HL-60 (cell line): ENCODE results near the gene RBM18.

Experiments
- DNase-seq, 2 experiments: peaks; one replicate each; pipeline ENCODE4 v3.0.0-alpha.2; 2010 to 2020; ENCODE audit warnings: low read depth in 1 of 2, low spot score in 1 of 2
- H3K27ac ChIP-seq: fragments of 250-450 bp; sonication (Bioruptor Pico); replicated peaks from 2 replicates; pipeline ENCODE4 v1.5.1; 2020; ENCODE audit warnings: mild to moderate bottlenecking, moderate library complexity
- H3K27me3 ChIP-seq: fragments of 250-450 bp; sonication (Bioruptor Pico); 2 replicates; pipeline ENCODE4 v1.5.1; 2021; ENCODE audit warnings: mild to moderate bottlenecking, moderate library complexity; ENCODE audit not compliant: insufficient read depth, poor library complexity, severe bottlenecking
- H3K4me3 ChIP-seq: replicated peaks from 2 replicates; pipeline ENCODE4 v1.5.1; 2011; ENCODE audit warnings: mild to moderate bottlenecking, control low read depth, low read length; ENCODE audit not compliant: insufficient read depth
- GABPA ChIP-seq: IDR thresholded peaks from 2 replicates; pipeline ENCODE4 v1.6.1; 2012; ENCODE audit warnings: low read depth
- POLR2AphosphoS5 ChIP-seq: IDR thresholded peaks from 2 replicates; pipeline ENCODE4 v1.6.1; 2012; ENCODE audit warnings: low read depth
- SPI1 ChIP-seq: IDR thresholded peaks from 2 replicates; pipeline ENCODE4 v1.6.1; 2012; ENCODE audit warnings: low read depth, mild to moderate bottlenecking, borderline replicate concordance
- TF ChIP-seq, protein P1 (sequence below): IDR thresholded peaks from one replicate; pipeline ENCODE4 v1.5.1; 2011; ENCODE audit warnings: low read length, control low read depth, inconsistent platforms; ENCODE audit not compliant: insufficient read depth
- TF ChIP-seq, protein P2 (sequence below): IDR thresholded peaks from 2 replicates; pipeline ENCODE4 v1.6.1; 2012; ENCODE audit warnings: low read depth; ENCODE audit not compliant: insufficient replicate concordance

Gene RBM18

DNA sequence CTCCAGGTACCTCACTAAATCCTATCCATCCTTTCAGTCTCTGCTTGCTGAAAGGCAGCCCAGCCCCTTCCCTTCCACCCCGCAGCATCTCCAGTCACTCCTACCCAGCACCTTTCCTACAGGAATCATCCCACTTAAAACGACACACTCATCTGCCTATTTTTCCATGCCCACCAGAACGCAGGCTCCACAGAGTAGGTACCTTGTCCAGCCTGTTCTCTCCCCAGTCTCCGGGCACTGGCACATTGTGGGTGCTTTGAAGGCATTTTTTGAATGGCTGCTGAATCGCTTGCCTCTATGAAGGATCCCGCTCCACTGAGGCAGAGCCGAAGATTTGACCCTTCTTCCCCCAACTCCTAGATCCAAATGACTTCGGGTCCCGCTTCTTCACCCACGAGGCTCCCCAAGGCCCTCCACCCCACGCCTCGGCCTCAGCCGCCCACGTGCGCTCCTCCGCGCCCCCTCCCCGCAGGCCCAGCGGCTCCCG is 51.5 kb downstream of the RBM18 start:
- no peak overlapping the region for H3K4me3 ChIP-seq

DNA sequence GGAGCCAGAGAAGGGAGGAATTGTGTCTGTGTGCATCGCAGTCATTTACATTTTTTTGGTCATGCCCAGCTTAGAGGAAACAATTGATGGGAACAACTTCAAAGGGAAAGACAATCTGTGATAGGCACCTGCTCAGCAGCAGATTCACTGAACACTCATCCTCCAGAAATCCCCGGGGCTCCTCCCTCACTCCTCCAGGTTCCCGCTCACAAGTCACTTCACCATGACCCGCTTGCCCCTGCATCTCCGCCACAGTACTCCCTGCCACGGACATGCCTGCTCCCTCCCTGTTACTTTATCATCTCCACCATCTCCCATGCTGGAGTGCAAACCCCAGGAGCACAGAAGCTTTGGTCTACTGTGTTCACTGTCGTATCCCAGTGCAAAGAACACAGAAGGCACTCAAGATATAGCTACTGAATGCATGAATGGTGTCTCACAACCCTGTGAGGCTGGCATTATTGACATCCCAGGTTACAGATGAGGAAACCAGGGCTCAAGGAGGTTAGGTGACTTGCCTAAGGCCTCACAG is 52.1 kb downstream of the RBM18 start:
- peaks cover 47% of the 10 kb centered on the region for H3K27me3 ChIP-seq
- no peak for DNase-seq
- no peak overlapping the region for H3K4me3 ChIP-seq
- TF ChIP-seq SPI1 (no peak), GABPA (no peak), POLR2AphosphoS5 (no peak)
- TF ChIP-seq, protein P1, sequence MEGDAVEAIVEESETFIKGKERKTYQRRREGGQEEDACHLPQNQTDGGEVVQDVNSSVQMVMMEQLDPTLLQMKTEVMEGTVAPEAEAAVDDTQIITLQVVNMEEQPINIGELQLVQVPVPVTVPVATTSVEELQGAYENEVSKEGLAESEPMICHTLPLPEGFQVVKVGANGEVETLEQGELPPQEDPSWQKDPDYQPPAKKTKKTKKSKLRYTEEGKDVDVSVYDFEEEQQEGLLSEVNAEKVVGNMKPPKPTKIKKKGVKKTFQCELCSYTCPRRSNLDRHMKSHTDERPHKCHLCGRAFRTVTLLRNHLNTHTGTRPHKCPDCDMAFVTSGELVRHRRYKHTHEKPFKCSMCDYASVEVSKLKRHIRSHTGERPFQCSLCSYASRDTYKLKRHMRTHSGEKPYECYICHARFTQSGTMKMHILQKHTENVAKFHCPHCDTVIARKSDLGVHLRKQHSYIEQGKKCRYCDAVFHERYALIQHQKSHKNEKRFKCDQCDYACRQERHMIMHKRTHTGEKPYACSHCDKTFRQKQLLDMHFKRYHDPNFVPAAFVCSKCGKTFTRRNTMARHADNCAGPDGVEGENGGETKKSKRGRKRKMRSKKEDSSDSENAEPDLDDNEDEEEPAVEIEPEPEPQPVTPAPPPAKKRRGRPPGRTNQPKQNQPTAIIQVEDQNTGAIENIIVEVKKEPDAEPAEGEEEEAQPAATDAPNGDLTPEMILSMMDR = no peak
- TF ChIP-seq, protein P2, sequence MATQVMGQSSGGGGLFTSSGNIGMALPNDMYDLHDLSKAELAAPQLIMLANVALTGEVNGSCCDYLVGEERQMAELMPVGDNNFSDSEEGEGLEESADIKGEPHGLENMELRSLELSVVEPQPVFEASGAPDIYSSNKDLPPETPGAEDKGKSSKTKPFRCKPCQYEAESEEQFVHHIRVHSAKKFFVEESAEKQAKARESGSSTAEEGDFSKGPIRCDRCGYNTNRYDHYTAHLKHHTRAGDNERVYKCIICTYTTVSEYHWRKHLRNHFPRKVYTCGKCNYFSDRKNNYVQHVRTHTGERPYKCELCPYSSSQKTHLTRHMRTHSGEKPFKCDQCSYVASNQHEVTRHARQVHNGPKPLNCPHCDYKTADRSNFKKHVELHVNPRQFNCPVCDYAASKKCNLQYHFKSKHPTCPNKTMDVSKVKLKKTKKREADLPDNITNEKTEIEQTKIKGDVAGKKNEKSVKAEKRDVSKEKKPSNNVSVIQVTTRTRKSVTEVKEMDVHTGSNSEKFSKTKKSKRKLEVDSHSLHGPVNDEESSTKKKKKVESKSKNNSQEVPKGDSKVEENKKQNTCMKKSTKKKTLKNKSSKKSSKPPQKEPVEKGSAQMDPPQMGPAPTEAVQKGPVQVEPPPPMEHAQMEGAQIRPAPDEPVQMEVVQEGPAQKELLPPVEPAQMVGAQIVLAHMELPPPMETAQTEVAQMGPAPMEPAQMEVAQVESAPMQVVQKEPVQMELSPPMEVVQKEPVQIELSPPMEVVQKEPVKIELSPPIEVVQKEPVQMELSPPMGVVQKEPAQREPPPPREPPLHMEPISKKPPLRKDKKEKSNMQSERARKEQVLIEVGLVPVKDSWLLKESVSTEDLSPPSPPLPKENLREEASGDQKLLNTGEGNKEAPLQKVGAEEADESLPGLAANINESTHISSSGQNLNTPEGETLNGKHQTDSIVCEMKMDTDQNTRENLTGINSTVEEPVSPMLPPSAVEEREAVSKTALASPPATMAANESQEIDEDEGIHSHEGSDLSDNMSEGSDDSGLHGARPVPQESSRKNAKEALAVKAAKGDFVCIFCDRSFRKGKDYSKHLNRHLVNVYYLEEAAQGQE = no peak
- H3K27ac ChIP-seq = no peak overlapping the region

More for the DNA sequence above, 51.5 kb downstream of the RBM18 start:
- peaks cover 47% of the 10 kb centered on the region for H3K27me3 ChIP-seq
- no peak for DNase-seq
- TF ChIP-seq POLR2AphosphoS5 (no peak), GABPA (no peak), SPI1 (no peak)
- TF ChIP-seq, protein P2 = no peak
- TF ChIP-seq, protein P1 = no peak
- H3K27ac ChIP-seq = no peak overlapping the region

DNA sequence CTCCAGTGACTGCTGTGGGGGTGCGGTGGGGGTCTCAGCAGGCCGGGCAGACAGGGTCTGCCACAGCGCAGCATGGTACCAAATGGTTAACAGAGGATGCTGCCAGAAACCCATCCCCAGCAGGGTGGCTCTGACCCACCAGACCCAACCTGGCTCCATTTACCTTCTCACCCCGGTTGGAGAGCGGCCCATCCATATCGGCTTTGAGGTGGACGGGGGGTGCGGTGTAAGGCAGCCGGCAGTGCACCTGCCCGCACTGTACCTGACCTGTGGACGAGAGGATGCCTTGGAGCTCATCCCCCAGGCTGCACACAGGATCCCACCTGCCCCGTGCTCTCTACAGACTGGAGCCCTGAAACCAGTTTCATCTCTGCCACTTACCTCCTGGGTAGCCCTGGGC is 55.2 kb downstream of the RBM18 start:
- no peak for DNase-seq
- no peak overlapping the region for H3K27ac ChIP-seq
- no peak overlapping the region for H3K4me3 ChIP-seq
- peaks cover 37% of the 10 kb centered on the region for H3K27me3 ChIP-seq
- TF ChIP-seq SPI1 = no peak
- TF ChIP-seq, protein P1 = no peak
- TF ChIP-seq POLR2AphosphoS5 = no peak
- TF ChIP-seq, protein P2 = no peak
- TF ChIP-seq GABPA = no peak
